Measurements from ENCODE around the gene MAP2K2. TPM values are rescaled to one million over a fixed set of nuclear protein-coding genes. Genes with fewer than 3 reads are reported as not detected.
"Not testable (repeated sequence)": the region's sequence is repeated elsewhere in the genome, so short reads cannot be mapped to it uniquely, and the experiment has no call there.

MAP2K2 gene
- total and polyA plus RNA-seq, 12 donors, result 91.5 to 288 (median 116) TPM

DNA sequence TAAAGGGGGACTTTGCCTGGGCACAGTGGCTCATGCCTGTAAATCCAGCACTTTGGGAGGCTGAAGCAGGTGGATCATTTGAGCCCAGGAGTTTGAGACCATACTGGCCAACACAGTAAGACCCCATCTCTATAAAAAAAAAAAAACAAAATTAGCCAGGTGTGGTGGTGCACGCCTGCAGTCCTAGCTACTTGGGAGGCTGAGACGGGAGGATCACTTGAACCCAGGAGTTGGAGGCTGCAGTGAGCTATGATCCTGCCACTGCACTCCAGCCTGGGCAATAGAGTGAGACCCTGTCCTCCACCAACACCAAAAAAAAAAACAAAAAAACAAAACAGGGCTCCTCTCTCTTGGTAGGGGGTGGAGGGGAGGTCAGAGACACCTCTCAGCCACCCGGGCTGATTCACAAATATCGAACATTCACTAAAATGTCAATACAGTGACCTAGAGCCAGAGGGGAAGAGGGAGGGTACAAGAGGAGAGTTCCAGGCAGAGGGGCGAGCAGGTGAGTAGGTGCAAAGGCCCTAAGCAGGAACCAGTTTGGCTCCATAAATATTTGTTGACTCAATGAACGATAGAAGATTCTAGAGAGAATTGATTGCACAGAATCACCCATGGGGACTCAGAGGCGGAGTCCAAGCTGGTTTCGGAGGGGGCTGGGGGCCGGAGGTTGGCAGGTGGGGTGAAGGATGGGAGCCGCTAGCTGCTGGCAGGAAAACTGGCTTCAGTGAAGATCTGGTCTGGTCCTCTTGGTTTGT lies 28.5 kb upstream of the MAP2K2 start:
- ATAC-seq, result no peak
- 80 to 83% methylated on average over 10 of the region's 10 CpGs for WGBS, 2 donors

DNA sequence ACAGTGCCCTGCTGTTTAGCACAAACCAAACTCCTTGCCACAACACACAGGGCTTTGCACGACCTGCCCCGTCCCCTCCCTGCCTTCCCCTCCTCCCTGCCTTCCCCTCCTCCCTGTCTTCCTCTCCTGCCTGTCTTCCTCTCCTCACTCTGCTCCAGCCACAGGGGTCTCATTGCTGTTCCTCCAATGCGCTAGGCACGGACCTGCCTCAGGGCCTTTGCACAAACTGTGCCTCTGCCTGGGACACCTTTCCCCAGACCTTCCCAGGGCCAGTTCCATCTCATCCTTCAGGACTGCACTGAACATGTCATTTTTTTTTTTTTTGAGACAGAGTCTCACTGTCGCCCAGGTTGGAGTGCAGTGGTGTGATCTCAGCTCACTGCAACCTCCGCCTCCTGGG lies 27.7 kb upstream of the MAP2K2 start:
- Histone ChIP-seq H3K4me1 (no peaks in the 10 kb centered on the region), H3K27ac (no peak overlapping the region), H3K4me3 (no peak overlapping the region), H3K36me3 (no peaks in the 10 kb centered on the region), H3K27me3 (peaks cover 0 to 70% (median 39%) of the 10 kb centered on the region in 7 donors), H3K9me3 (no peaks in the 10 kb centered on the region)
- intact Hi-C loops (cut with DNase I), result no loop called here
- no peak for DNase-seq
- no peak for ATAC-seq
- TF ChIP-seq, protein P1, sequence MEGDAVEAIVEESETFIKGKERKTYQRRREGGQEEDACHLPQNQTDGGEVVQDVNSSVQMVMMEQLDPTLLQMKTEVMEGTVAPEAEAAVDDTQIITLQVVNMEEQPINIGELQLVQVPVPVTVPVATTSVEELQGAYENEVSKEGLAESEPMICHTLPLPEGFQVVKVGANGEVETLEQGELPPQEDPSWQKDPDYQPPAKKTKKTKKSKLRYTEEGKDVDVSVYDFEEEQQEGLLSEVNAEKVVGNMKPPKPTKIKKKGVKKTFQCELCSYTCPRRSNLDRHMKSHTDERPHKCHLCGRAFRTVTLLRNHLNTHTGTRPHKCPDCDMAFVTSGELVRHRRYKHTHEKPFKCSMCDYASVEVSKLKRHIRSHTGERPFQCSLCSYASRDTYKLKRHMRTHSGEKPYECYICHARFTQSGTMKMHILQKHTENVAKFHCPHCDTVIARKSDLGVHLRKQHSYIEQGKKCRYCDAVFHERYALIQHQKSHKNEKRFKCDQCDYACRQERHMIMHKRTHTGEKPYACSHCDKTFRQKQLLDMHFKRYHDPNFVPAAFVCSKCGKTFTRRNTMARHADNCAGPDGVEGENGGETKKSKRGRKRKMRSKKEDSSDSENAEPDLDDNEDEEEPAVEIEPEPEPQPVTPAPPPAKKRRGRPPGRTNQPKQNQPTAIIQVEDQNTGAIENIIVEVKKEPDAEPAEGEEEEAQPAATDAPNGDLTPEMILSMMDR (IDR thresholded peaks at IDR 0.05), result no peak
- 65 to 69% methylated on average over 6 of the region's 6 CpGs for WGBS, 2 donors

More for the DNA sequence above, 28.5 kb upstream of the MAP2K2 start:
- Histone ChIP-seq H3K4me1 (no peaks in the 10 kb centered on the region), H3K27me3 (peaks cover 0 to 75% (median 38%) of the 10 kb centered on the region in 7 donors), H3K36me3 (no peaks in the 10 kb centered on the region), H3K4me3 (no peak overlapping the region), H3K9me3 (no peaks in the 10 kb centered on the region), H3K27ac (no peak overlapping the region)
- TF ChIP-seq, protein P1 (IDR thresholded peaks at IDR 0.05), result no peak
- intact Hi-C loops (cut with DNase I), result no loop called here
- no peak for DNase-seq

DNA sequence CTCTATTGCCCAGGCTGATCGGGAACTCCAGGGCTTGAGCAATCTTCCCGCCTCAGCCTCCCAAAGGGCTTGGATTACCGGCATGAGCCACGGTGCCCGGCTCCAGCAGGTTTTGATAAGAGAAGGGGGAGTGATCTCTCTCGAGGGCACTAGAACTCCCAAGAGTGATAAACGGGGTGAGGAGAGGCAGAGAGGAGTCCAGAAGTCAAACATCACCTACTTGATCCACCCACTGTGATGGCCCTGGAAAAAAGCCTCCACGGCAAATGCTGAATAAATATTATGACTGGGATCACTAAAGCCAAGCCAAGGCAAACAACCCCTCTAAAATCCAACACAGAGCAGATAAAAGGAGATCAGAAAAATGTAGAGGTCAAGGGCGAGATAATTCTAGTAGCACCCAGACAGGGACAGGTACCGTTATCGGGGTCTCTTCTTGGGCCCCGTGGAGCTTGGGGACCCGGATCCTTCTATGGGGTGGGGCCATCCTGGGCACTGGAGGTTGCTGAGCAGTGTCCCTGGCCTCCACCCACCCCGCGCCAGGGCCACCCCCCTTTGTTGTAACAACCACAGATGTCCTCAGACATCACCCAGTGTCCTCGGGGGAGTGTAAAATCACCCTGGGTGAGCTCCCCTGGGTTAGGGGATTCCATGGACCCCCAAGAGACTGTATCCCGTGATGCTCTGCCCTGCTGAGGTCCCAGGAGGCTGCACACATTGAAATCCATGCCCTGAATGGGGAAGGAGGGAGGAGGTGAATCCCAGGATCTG lies 25.8 kb upstream of the MAP2K2 start:
- TF ChIP-seq, protein P1 (IDR thresholded peaks at IDR 0.05), result no peak
- intact Hi-C loops (cut with DNase I), result no loop called here
- H3K27me3 ChIP-seq, result peaks cover 0 to 70% (median 43%) of the 10 kb centered on the region in 7 donors

DNA sequence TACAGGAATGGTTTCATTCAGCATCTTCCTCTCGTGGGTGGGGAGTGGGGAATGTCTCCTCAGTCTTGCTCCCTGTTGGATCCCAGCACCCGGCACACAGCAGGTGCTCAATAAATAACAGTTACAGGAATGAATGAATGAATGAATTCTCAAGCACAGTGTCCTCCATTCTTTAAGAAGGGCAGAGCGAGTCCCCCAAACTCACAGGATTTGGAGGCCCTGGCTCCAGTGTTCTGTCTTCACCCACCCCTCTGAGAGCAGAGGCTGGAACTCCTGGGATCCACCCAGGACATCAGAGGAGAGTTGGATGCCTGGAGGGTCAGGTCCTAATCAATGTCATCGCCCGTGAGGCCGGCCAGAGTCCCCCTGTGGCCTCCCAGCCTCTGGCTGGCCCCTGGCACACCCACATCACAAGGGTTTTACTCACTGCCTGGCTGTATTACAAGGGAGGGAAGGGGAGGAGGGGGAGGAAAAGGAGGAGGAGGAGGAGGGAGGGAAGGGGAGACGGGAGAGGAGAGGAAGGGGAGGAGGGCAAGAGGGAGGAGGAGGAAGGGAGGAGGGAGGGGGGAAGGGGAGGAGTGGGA lies 20.8 kb upstream of the MAP2K2 start:
- ATAC-seq (peak in 1 of 8 donors; percentile 32), DNase-seq (no peak)
- Histone ChIP-seq H3K27me3 (peaks cover 0 to 30% (median 18%) of the 10 kb centered on the region in 7 donors), H3K4me3 (no peak overlapping the region), H3K27ac (no peak overlapping the region), H3K36me3 (no peaks in the 10 kb centered on the region), H3K4me1 (peaks cover 0 to 16% (median 0%) of the 10 kb centered on the region in 9 donors), H3K9me3 (no peaks in the 10 kb centered on the region)
- WGBS, 2 donors, result 26 to 33% methylated on average over 7 of the region's 7 CpGs
- TF ChIP-seq, protein P1 (IDR thresholded peaks at IDR 0.05), result no peak
- intact Hi-C loops (cut with DNase I), result no loop called here

More for the DNA sequence above, 25.8 kb upstream of the MAP2K2 start:
- DNase-seq, result no peak
- WGBS, 2 donors, result 44 to 46% methylated on average over 17 of the region's 17 CpGs
- no peaks in the 10 kb centered on the region for H3K9me3 ChIP-seq
- H3K36me3 ChIP-seq, result no peaks in the 10 kb centered on the region
- no peak overlapping the region for H3K4me3 ChIP-seq
- no peak overlapping the region for H3K27ac ChIP-seq
- peaks cover 0 to 9% (median 0%) of the 10 kb centered on the region in 9 donors for H3K4me1 ChIP-seq
- no peak for ATAC-seq

DNA sequence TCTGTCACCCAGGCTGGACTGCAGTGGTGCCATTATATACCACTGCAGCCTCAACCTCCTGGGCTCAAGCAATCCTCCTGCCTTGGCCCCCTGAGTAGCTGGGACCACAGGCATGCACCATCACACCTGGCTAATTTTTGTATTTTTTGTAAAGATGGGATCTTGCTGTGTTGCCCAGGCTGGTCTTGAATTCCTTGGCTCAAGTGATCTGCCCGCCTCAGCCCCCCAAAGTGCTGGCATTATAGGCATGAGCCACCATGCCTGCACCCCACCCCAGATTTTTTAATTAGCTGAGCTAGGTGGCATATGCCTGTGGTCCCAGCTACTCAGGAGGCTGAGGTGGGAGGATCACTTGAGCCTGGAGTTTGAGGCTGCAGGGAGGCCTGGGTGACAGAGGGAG lies 19.0 kb upstream of the MAP2K2 start:
- DNase-seq; ATAC-seq; H3K9me3 ChIP-seq; H3K4me3 ChIP-seq; intact Hi-C loops (cut with DNase I); H3K27ac ChIP-seq; H3K36me3 ChIP-seq: not testable (repeated sequence)
- 72 to 94% methylated on average over 1 of the region's 1 CpG for WGBS, 2 donors
- H3K27me3 ChIP-seq, result peaks cover 0 to 15% (median 9%) of the 10 kb centered on the region in 7 donors
- peaks cover 0 to 17% (median 0%) of the 10 kb centered on the region in 9 donors for H3K4me1 ChIP-seq

Measured in heart right ventricle (tissue), 16 donors.